PFSK-1 (cell line): ENCODE results near the gene PTPN9.

Experiments
- POLR2AphosphoS5 ChIP-seq: IDR thresholded peaks from 2 replicates; pipeline ENCODE4 v1.6.1; 2012; ENCODE audit warnings: low read depth, mild to moderate bottlenecking, control low read depth, low read length, moderate library complexity
- TAF1 ChIP-seq: IDR thresholded peaks from 2 replicates; pipeline ENCODE4 v1.6.1; 2012; ENCODE audit warnings: low read length, control low read depth, borderline replicate concordance; ENCODE audit not compliant: insufficient read depth

GRCh38 chr15:75620841-75621391 lies 41.8 kb upstream of the PTPN9 start:
- TF ChIP-seq POLR2AphosphoS5 (no peak), TAF1 (no peak)
